MM.1S (cell line): ENCODE results near the gene CCDC14.
"Not testable (repeated sequence)": the region's sequence is repeated elsewhere in the genome, so short reads cannot be mapped to it uniquely, and the experiment has no call there.

Source experiments
- CTCF ChIP-seq: fragments of 300-600 bp; sonication (generic); IDR thresholded peaks from 2 replicates; pipeline ENCODE4 v1.5.1; 2016; ENCODE audit warnings: antibody characterized with exemption, low read length, mixed read lengths
- EZH2 ChIP-seq: fragments of 300-600 bp; sonication (generic); optimal IDR thresholded peaks from 2 replicates; pipeline ENCODE3; 2017; ENCODE audit warnings: low read depth, mild to moderate bottlenecking, antibody characterized with exemption, low read length, mixed read lengths
- EZH2phosphoT487 ChIP-seq: fragments of 300-600 bp; sonication (generic); IDR thresholded peaks from 2 replicates; pipeline ENCODE4 v1.6.1; 2018; ENCODE audit warnings: antibody characterized with exemption, low read length

- TF ChIP-seq CTCF, EZH2, EZH2phosphoT487: not testable (repeated sequence)
Observed at GRCh38 chr3:124001366-124001765, 40.3 kb upstream of the CCDC14 start.
